MM.1S (cell line): ENCODE measurements around the gene RNF10.

ENCODE experiments used
- DNase-seq: peaks from one replicate; pipeline ENCODE4 v3.0.0-alpha.2; 2015
- H2AFZ ChIP-seq: fragments of 300-600 bp; sonication (generic); 2 replicates; pipeline ENCODE4 v1.6.0; 2016; ENCODE audit warnings: antibody characterized with exemption, low read length
- H3F3A ChIP-seq: fragments of 300-600 bp; sonication (generic); 2 replicates; pipeline ENCODE4 v1.6.1; 2016; ENCODE audit warnings: mild to moderate bottlenecking, antibody characterized with exemption, low read length, moderate library complexity, mixed read lengths; ENCODE audit not compliant: insufficient read depth
- H3K27ac ChIP-seq: fragments of 300-600 bp; sonication (generic); 2 replicates; pipeline ENCODE4 v1.5.1; 2016; ENCODE audit warnings: mild to moderate bottlenecking, low read length
- H3K27me3 ChIP-seq: fragments of 300-600 bp; sonication (generic); replicated peaks from 2 replicates; pipeline ENCODE4 v1.6.0; 2016; ENCODE audit warnings: low read length; ENCODE audit not compliant: insufficient read depth
- H3K36me3 ChIP-seq: fragments of 300-600 bp; sonication (generic); replicated peaks from 2 replicates; pipeline ENCODE4 v1.6.1; 2016; ENCODE audit warnings: mild to moderate bottlenecking, low read length, mixed read lengths; ENCODE audit not compliant: insufficient read depth
- H3K4me1 ChIP-seq: fragments of 300-600 bp; sonication (generic); 2 replicates; pipeline ENCODE4 v1.6.1; 2016; ENCODE audit warnings: low read length, mixed read lengths
- H3K4me2 ChIP-seq: fragments of 300-600 bp; sonication (generic); 2 replicates; pipeline ENCODE4 v1.6.0; 2016; ENCODE audit warnings: low read depth, low read length
- H3K4me3 ChIP-seq: fragments of 300-600 bp; sonication (generic); 2 replicates; pipeline ENCODE4 v1.5.1; 2016; ENCODE audit warnings: low read length, mixed read lengths
- H3K79me2 ChIP-seq: fragments of 300-600 bp; sonication (generic); 2 replicates; pipeline ENCODE4 v1.6.1; 2016; ENCODE audit warnings: mixed run types, low read length, mixed read lengths
- H3K9ac ChIP-seq: fragments of 300-600 bp; sonication (generic); 2 replicates; pipeline ENCODE4 v1.6.1; 2016; ENCODE audit warnings: low read length, mixed read lengths
- H3K9me2 ChIP-seq: fragments of 300-600 bp; sonication (generic); replicated peaks from 2 replicates; pipeline ENCODE4 v1.6.1; 2016; ENCODE audit warnings: mild to moderate bottlenecking, low read length, mixed read lengths; ENCODE audit not compliant: insufficient read depth
- H3K9me3 ChIP-seq: fragments of 300-600 bp; sonication (generic); replicated peaks from 2 replicates; pipeline ENCODE4 v1.6.1; 2016; ENCODE audit warnings: mild to moderate bottlenecking, low read length, mixed read lengths; ENCODE audit not compliant: insufficient read depth
- H4K20me1 ChIP-seq: fragments of 300-600 bp; sonication (generic); 2 replicates; pipeline ENCODE4 v1.6.1; 2016; ENCODE audit warnings: mild to moderate bottlenecking, low read length, moderate library complexity, mixed read lengths; ENCODE audit not compliant: insufficient read depth
- CTCF ChIP-seq: fragments of 300-600 bp; sonication (generic); IDR thresholded peaks from 2 replicates; pipeline ENCODE4 v1.5.1; 2016; ENCODE audit warnings: antibody characterized with exemption, low read length, mixed read lengths
- EZH2 ChIP-seq: fragments of 300-600 bp; sonication (generic); optimal IDR thresholded peaks from 2 replicates; pipeline ENCODE3; 2017; ENCODE audit warnings: low read depth, mild to moderate bottlenecking, antibody characterized with exemption, low read length, mixed read lengths
- EZH2phosphoT487 ChIP-seq: fragments of 300-600 bp; sonication (generic); IDR thresholded peaks from 2 replicates; pipeline ENCODE4 v1.6.1; 2018; ENCODE audit warnings: antibody characterized with exemption, low read length

RNF10 gene

GRCh38 chr12:120586206-120586605 lies 52.0 kb downstream of the RNF10 start:
- Histone ChIP-seq H3K4me2 (no peak overlapping the region), H3K4me3 (no peak overlapping the region), H3K27ac (no peak overlapping the region), H3K36me3 (no peaks in the 10 kb centered on the region), H3K4me1 (0 out of 2 replicates have a peak, but pooled peaks cover 6% of the 10 kb centered on the region), H3K9me2 (no peaks in the 10 kb centered on the region), H4K20me1 (no peaks in the 10 kb centered on the region), H3K9ac (no peak overlapping the region), H3K79me2 (no peaks in the 10 kb centered on the region), H3K9me3 (no peaks in the 10 kb centered on the region), H3F3A (no peaks in the 10 kb centered on the region; the same call in 1 of the 2 replicates), H3K27me3 (no peaks in the 10 kb centered on the region), H2AFZ (no peak overlapping the region)
- no peak for TF ChIP-seq EZH2phosphoT487
- TF ChIP-seq CTCF, result no peak
- TF ChIP-seq EZH2, result no peak
- no peak for DNase-seq

GRCh38 chr12:120586860-120587259 lies 52.7 kb downstream of the RNF10 start:
- H3K9ac ChIP-seq, result no peak overlapping the region
- H2AFZ ChIP-seq, result no peak overlapping the region
- no peaks in the 10 kb centered on the region for H3K36me3 ChIP-seq
- H3K9me3 ChIP-seq, result no peaks in the 10 kb centered on the region
- DNase-seq, result no peak
- TF ChIP-seq CTCF (no peak), EZH2phosphoT487 (no peak)
- H3K4me2 ChIP-seq, result no peak overlapping the region
- no peaks in the 10 kb centered on the region; the same call in 1 of the 2 replicates for H3F3A ChIP-seq
- H3K4me1 ChIP-seq, result 0 out of 2 replicates have a peak, but pooled peaks cover 6% of the 10 kb centered on the region
- no peaks in the 10 kb centered on the region for H3K9me2 ChIP-seq
- no peaks in the 10 kb centered on the region for H3K79me2 ChIP-seq
- H3K4me3 ChIP-seq, result no peak overlapping the region
- H4K20me1 ChIP-seq, result no peaks in the 10 kb centered on the region
- no peak overlapping the region for H3K27ac ChIP-seq
- no peaks in the 10 kb centered on the region for H3K27me3 ChIP-seq

GRCh38 chr12:120588371-120588770 lies 54.2 kb downstream of the RNF10 start:
- no peak overlapping the region for H3K27ac ChIP-seq
- no peaks in the 10 kb centered on the region; the same call in 1 of the 2 replicates for H3F3A ChIP-seq
- no peak overlapping the region for H3K4me2 ChIP-seq
- TF ChIP-seq EZH2phosphoT487 (no peak), CTCF (no peak), EZH2 (no peak)
- no peaks in the 10 kb centered on the region for H4K20me1 ChIP-seq
- H3K79me2 ChIP-seq, result no peaks in the 10 kb centered on the region
- 0 out of 2 replicates have a peak, but pooled peaks cover 6% of the 10 kb centered on the region for H3K4me1 ChIP-seq
- H3K36me3 ChIP-seq, result no peaks in the 10 kb centered on the region
- no peak overlapping the region for H3K9ac ChIP-seq
- DNase-seq, result no peak
- H3K27me3 ChIP-seq, result no peaks in the 10 kb centered on the region
- no peak overlapping the region for H3K4me3 ChIP-seq
- no peak overlapping the region for H2AFZ ChIP-seq
- no peaks in the 10 kb centered on the region for H3K9me3 ChIP-seq
- no peaks in the 10 kb centered on the region for H3K9me2 ChIP-seq
